Fibroblast of villous mesenchyme (primary cell): ENCODE measurements around the gene ITGB6. TPM values are rescaled to one million over a fixed set of nuclear protein-coding genes. Genes with fewer than 3 reads are reported as not detected.

Experiments
- DNase-seq: peaks from one replicate; pipeline ENCODE4 v3.0.0-alpha.2; 2010; ENCODE audit warnings: low read depth
- H3K4me3 ChIP-seq: 2 replicates; pipeline ENCODE4 v1.5.1; 2011; ENCODE audit warnings: low read depth, mild to moderate bottlenecking, low read length
- total RNA-seq: library from RNA; depleted of rRNA; stranded (reverse); fragments of >200 nt; gene quantifications from 2 replicates; pipeline ENCODE4 v1.2.3, GENCODE V29; 2012
- TF ChIP-seq, protein P1 (sequence below): IDR thresholded peaks from 2 replicates; pipeline ENCODE4 v1.5.1; 2012; ENCODE audit warnings: low read depth, mild to moderate bottlenecking, low read length; ENCODE audit not compliant: insufficient read depth

The ITGB6 gene
- total RNA-seq, 1 donor, result not detected

GRCh38 chr2:160051371-160051800 is 148.7 kb downstream of the ITGB6 start:
- TF ChIP-seq, protein P1, sequence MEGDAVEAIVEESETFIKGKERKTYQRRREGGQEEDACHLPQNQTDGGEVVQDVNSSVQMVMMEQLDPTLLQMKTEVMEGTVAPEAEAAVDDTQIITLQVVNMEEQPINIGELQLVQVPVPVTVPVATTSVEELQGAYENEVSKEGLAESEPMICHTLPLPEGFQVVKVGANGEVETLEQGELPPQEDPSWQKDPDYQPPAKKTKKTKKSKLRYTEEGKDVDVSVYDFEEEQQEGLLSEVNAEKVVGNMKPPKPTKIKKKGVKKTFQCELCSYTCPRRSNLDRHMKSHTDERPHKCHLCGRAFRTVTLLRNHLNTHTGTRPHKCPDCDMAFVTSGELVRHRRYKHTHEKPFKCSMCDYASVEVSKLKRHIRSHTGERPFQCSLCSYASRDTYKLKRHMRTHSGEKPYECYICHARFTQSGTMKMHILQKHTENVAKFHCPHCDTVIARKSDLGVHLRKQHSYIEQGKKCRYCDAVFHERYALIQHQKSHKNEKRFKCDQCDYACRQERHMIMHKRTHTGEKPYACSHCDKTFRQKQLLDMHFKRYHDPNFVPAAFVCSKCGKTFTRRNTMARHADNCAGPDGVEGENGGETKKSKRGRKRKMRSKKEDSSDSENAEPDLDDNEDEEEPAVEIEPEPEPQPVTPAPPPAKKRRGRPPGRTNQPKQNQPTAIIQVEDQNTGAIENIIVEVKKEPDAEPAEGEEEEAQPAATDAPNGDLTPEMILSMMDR, result no peak
- no peak for DNase-seq
- no peak overlapping the region for H3K4me3 ChIP-seq

DNA sequence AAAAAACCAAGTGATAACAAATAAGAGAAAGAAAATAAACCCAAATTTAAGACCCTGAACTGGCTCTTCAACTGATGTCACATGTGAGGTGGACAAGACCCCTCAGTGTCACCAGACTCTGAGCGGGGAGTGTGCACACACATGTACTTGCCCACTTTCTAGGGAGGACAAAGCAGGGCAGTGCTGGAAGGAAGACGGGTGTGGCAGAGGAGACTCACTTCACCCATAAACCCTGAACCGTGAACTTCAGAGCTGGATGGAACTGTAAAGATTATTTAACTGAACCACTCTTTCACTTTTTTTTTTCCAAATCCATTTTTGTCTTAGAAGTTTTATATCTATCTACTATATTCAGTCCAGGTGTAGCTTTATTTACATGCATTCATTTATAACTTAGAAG is 149.9 kb downstream of the ITGB6 start:
- no peak for DNase-seq
- TF ChIP-seq, protein P1, result no peak
- H3K4me3 ChIP-seq, result no peak overlapping the region

Other genes starting within 250 kb of the ITGB6 start
- 8.4 and 13.0 TPM in 2 replicates for gene PLA2R1, start 137.7 kb downstream of the ITGB6 start, total RNA-seq